Prostate gland (tissue), 2 donors: ENCODE measurements around the gene ARID2.

Experiments
- CTCF ChIP-seq, 4 experiments: fragments of 200-600 bp in 2 of 4; fragments of 450-650 bp in 2 of 4; sonication (generic) in 2 of 4; IDR thresholded peaks; 1 replicate in 3 of 4; 2 replicates in 1 of 4; pipeline ENCODE4 v1.5.1; 2016 to 2019; ENCODE audit warnings: antibody characterized with exemption in 4 of 4, mild to moderate bottlenecking in 2 of 4, moderate library complexity in 2 of 4
- POLR2A ChIP-seq: fragments of 450-650 bp; IDR thresholded peaks from one replicate; pipeline ENCODE4 v1.6.1; 2016; ENCODE audit warnings: antibody characterized with exemption, mild to moderate bottlenecking
- POLR2AphosphoS5 ChIP-seq: sonication (generic); formaldehyde crosslinking; IDR thresholded peaks from one replicate; pipeline ENCODE4 v1.6.1; 2017; ENCODE audit warnings: antibody characterized with exemption

GRCh38 chr12:45866299-45866698 is 136.8 kb downstream of the ARID2 start:
- no peak for TF ChIP-seq CTCF (IDR thresholded peaks at IDR 0.05)
- TF ChIP-seq POLR2A, result no peak
- no peak for TF ChIP-seq POLR2AphosphoS5
